ENCODE results near the gene PLEKHA5.
"Not testable (repeated sequence)": the region's sequence is repeated elsewhere in the genome, so short reads cannot be mapped to it uniquely, and the experiment has no call there.

Gene PLEKHA5

GRCh38 chr12:19312637-19313036 is 183.1 kb downstream of the PLEKHA5 start:
- H3K4me3 ChIP-seq (ENCODE audit: low read depth, low read length): no peak overlapping the region
- no peak for TF ChIP-seq CTCF (conservative IDR thresholded peaks at IDR 0.05; ENCODE audit: low read depth, low read length)
- DNase-seq (ENCODE audit: low read depth): no peak

- DNase-seq (ENCODE audit: low read depth): peak; percentile 65
- TF ChIP-seq CTCF (conservative IDR thresholded peaks at IDR 0.05; ENCODE audit: low read depth, low read length): no peak
- no peak overlapping the region for H3K4me3 ChIP-seq (ENCODE audit: low read depth, low read length)
Measured at GRCh38 chr12:19316425-19316824, 186.9 kb downstream of the PLEKHA5 start.

GRCh38 chr12:19322376-19322775 is 192.8 kb downstream of the PLEKHA5 start:
- no peak overlapping the region for H3K4me3 ChIP-seq (ENCODE audit: low read depth, low read length)
- no peak for TF ChIP-seq CTCF (conservative IDR thresholded peaks at IDR 0.05; ENCODE audit: low read depth, low read length)

GRCh38 chr12:19323805-19324204 is 194.3 kb downstream of the PLEKHA5 start:
- TF ChIP-seq CTCF (conservative IDR thresholded peaks at IDR 0.05; ENCODE audit: low read depth, low read length): no peak
- no peak overlapping the region for H3K4me3 ChIP-seq (ENCODE audit: low read depth, low read length)
- DNase-seq (ENCODE audit: low read depth): no peak

More at GRCh38 chr12:19322376-19322775, 192.8 kb downstream of the PLEKHA5 start:
- DNase-seq (ENCODE audit: low read depth): no peak

GRCh38 chr12:19326102-19326501 is 196.6 kb downstream of the PLEKHA5 start:
- no peak for TF ChIP-seq CTCF (conservative IDR thresholded peaks at IDR 0.05; ENCODE audit: low read depth, low read length)
- no peak for DNase-seq (ENCODE audit: low read depth)
- no peak overlapping the region for H3K4me3 ChIP-seq (ENCODE audit: low read depth, low read length)

- TF ChIP-seq CTCF (conservative IDR thresholded peaks at IDR 0.05; ENCODE audit: low read depth, low read length): no peak
- no peak for DNase-seq (ENCODE audit: low read depth)
- no peak overlapping the region for H3K4me3 ChIP-seq (ENCODE audit: low read depth, low read length)
Measured at GRCh38 chr12:19332196-19332595, 202.7 kb downstream of the PLEKHA5 start.

- no peak for TF ChIP-seq CTCF (conservative IDR thresholded peaks at IDR 0.05; ENCODE audit: low read depth, low read length)
- H3K4me3 ChIP-seq (ENCODE audit: low read depth, low read length): no peak overlapping the region
- DNase-seq (ENCODE audit: low read depth): peak; percentile 2
Measured at GRCh38 chr12:19338405-19338804, 208.9 kb downstream of the PLEKHA5 start.

GRCh38 chr12:19350850-19351249 is 221.3 kb downstream of the PLEKHA5 start:
- DNase-seq (ENCODE audit: low read depth): not testable (repeated sequence)

More at GRCh38 chr12:19350850-19351249, 221.3 kb downstream of the PLEKHA5 start:
- H3K4me3 ChIP-seq (ENCODE audit: low read depth, low read length): not testable (repeated sequence)
